Smooth muscle cell of the brain vasculature (primary cell): Measurements from ENCODE around the gene TIFAB.

Source experiments
- DNase-seq: peaks from one replicate; pipeline ENCODE4 v3.0.0-alpha.2; 2012; ENCODE audit warnings: low read depth, low spot score

The TIFAB gene

DNA sequence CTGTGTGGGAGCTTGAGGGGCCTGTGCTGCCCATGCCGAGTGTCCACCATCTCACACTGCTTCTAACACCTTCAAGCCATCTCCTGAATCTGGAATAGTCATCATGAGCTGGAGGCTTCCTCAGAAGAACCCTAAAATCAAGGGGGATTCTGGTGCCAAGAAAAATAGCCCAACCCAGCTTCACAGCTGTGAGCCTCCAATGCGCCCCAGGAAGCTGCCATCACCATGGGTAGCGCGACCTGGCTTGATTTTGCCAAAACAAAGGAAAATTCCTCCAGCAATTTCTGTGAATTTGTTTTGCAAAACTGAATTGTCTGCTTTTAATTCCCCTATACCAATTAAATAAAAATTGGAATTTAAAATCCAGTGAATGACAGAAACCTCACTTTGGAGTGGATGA is 6.2 kb upstream of the TIFAB start:
- DNase-seq = no peak

GRCh38 chr5:135457424-135458071 is 5.4 kb upstream of the TIFAB start:
- DNase-seq = no peak

- DNase-seq = no peak
Measured at GRCh38 chr5:135456238-135457099, 4.3 kb upstream of the TIFAB start.

- DNase-seq = no peak
Measured at GRCh38 chr5:135455876-135456237, 3.7 kb upstream of the TIFAB start.

GRCh38 chr5:135454946-135455345 is 2.8 kb upstream of the TIFAB start:
- no peak for DNase-seq

DNA sequence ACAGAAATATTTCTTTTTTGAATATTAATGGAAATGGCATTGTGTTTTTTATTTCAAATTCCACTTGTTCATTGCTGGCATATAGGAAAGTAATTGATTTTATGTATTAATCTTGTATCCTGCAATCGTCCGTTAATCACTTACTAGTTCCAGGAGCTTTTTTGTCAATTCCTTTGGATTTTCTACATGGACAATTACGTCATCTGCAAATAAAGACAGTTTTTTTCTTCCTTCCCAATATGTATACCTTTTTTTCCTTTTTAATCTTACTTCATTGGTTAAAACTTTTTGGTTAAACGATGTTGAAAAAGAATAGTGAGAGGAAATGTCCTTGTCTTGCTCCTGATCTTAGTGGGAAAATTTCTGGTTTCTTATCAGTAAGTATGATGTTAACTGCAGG is 1.5 kb upstream of the TIFAB start:
- no peak for DNase-seq

GRCh38 chr5:135451581-135452320 is 400 bp downstream of the TIFAB start:
- DNase-seq = no peak

DNA sequence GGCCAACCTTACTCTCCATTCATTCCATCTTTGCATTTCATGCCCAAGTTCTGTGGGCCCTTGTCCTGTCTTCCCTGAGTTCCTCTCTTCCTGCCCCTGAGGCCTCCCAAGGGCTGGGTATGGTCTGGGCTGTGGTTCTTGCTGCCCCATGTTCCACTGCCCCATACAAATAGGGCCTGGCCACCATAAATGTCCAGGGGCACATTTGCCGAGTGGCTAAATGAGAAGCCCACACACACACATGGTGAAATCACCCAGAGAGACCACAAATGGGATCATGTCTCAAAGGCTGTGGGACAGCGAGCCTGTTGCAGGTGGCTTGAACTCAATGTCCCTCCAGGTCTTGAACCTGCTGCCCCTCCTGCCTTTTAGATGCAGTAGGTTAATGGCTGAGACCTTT is 1.2 kb downstream of the TIFAB start:
- DNase-seq = no peak

DNA sequence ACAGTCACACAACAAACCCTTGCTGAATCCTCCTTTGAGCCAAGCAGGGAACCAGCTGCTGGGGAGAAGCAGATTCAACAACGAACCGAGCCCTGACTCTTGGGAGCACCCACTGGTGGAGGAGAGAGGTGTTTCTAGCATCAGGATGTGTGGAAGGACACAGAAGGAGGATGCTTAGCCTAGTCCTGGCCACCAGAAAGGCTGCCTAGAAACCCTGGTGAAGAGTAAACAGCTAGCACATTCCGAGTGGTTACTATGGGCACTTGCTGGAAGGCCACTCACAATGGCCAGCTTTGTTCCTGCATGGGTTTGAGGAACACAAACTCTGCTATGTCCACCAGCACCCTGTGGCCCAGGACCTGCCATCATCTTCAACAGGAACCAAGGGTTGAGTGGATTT is 1.8 kb downstream of the TIFAB start:
- DNase-seq = no peak

GRCh38 chr5:135449644-135450043 is 2.5 kb downstream of the TIFAB start:
- no peak for DNase-seq

GRCh38 chr5:135448791-135449507 is 3.2 kb downstream of the TIFAB start:
- DNase-seq = no peak

- DNase-seq = no peak
Measured at GRCh38 chr5:135448071-135448739, 3.9 kb downstream of the TIFAB start.

DNA sequence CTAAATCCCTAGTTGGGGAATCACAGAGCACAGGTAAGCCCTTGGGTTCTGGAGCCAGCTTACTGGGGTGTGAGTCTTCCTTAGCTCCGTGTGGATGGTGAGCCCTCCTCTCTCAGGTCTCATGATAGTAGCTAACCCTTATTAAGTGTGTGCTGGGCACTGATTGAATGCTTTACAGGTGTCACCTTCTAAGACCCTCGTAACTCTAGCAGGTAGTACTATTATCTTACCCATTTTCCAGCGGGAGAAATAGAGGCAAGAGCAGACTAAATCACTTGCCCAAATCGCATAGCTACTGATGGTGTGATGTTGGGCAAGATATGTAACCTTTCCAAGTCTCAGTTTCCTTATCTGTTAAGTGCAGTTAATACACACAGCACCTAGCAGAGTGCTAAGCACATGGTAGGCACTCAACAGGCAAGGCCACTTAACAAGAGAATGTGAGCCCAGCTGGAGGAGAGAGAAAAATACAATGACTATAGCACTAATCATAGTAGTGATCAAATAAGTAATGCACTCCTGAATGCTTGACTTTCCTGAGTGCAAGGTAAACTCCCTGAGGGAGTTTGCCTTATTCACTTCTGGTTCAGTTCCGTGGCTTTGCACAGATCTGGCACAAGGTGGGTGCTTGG is 4.7 kb downstream of the TIFAB start, which contains the start of gene DCANP1:
Gene DCANP1, minus strand, starts transcription at position 51 of the 632 bp plus-strand sequence. CDS start 240 bp downstream, outside the sequence.
- DNase-seq = no peak

DNA sequence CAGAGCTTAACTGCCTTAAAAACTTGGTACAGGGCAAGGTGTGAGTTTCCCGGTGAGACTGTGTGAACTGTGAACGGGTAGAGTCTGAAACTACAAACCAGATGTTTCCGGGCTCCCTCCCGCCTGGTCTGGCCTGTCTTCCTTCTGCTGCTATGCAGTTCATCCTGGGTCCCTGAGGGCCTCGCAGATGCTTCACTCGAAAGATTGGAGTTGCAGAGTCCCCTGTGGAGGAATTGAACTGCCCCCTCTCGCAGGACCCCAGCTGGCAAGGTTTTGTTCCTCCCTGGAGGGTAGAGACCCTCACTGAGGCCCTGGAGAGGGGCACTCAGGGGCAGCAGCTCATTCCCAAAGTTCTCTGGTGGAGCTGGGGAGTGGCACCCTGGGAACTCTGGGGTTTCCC is 5.5 kb downstream of the TIFAB start:
- no peak for DNase-seq

- DNase-seq = no peak
Measured at GRCh38 chr5:135446206-135446605, 5.9 kb downstream of the TIFAB start.

DNA sequence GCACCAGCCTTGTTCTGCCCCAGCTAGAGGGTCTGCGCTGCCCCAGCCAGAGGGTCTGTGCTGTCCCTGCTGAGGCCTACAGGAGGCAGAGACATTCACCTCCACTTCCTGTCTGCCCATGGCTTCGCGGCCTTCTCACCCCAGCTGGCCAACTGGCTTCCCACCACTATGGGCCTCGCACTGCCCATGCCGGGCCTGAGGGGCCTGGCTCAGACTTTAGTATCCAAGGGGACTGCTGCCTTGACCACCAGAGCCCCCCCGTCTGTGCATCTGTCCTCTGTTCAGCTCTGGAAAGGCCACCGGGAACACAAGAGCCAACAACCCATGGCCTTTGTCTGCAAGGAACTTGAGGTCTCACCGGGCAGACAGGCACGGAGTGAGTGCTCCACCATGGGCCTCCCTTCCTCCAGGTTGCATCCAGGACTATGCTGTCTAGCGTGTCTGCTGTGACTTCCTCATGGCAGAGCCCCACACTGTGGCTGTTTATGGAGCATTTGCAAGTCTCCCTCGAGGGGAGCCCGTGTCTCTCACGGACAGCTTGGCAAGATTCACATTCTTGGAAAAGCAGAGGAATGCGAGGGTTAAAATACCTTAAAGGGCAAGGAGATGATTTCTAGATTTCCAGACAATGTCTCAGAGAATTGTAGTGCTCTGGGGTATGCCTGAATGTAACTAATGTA is 6.7 kb downstream of the TIFAB start:
- no peak for DNase-seq

GRCh38 chr5:135444881-135445280 is 7.3 kb downstream of the TIFAB start:
- no peak for DNase-seq

- DNase-seq = no peak
Measured at GRCh38 chr5:135444360-135444759, 7.8 kb downstream of the TIFAB start.

GRCh38 chr5:135443161-135443960 is 8.8 kb downstream of the TIFAB start:
- no peak for DNase-seq
